Measurements from ENCODE around the gene NDUFC2.
"Not testable (repeated sequence)": the region's sequence is repeated elsewhere in the genome, so short reads cannot be mapped to it uniquely, and the experiment has no call there.

NDUFC2 gene

DNA sequence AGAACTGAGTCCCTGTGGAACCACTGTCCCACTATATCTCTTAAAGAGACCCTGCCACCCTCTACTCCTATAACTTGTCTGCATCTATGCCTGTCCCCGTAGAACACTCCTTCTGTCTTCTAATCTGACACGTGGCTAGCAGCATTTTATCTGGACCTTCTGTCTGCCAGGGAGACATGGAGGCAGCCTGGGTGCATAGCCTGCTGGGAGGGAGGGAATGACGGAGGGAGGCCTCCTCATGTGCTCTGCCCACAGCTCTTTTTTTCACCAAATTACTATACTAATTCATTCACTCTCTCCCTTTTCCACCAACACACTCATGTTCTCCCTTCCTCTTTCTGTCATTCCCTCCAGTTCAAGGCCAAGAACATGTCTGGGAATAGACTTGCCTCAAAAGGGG lies 23.6 kb downstream of the NDUFC2 start:
- DNase-seq (ENCODE audit: low read depth in 2 of 2, low spot score in 1 of 2) = no peak

DNA sequence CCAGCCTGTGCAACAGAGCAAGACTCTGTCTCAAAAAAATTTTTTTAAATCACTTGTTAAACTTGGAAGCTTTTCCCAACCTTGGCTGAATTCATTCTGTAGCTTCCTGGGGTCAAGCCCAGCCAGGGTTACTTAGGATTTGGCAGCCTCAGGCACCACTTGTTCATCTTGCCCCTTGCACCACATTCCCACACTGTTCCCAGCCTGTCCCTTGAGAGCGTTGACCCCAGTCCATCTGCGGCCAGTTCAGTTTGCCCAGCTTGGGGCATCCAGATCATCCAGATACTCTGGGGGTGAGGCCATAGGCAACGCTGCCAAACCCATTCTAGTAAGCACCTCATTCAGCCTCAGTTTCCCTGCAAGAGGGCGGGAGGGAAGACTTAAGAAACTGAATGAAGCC lies 24.7 kb downstream of the NDUFC2 start:
- no peak for DNase-seq (ENCODE audit: low read depth in 2 of 2, low spot score in 1 of 2)

DNA sequence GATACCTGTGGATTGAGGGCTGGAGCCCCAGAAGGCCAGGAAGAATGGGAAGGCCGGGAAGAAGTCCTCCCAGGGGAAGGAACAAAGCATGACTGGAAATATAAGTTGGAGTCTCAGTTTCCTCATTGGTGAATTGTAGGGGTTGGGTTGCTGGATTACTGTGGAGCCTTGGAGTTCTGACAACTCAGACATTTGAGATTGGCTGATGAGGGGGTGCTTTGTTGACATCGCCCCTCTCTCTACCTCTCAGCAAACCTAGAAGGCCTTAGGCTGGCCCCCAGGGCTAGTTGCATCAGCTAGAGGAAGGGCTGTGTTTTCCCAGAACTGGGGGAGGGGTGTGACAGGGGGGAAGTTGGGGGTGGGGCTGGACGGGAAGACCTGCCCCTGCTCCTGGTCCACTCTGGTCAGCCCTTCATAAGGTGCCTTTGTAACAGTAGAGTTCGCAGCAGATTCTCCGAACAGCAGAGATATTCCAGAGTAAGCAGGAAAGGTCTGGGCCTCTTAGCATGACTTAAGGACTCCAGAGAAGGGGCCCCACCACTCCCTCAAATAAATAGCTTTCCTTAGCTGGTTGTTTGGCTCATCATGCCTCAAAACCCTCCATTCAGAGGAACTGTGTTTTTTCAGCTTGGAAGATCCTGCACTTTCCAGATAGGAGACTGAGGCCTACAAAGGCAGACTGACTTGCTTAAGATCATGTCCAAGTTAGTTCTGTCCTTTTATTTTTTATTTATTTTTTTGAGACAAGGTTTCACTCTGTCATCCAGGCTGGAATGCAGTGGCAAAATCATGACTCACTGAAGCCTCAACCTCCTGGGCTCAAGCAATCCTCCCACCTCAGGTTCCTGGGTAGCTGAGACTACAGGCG lies 28.5 kb downstream of the NDUFC2 start:
- DNase-seq (ENCODE audit: low read depth in 2 of 2, low spot score in 1 of 2) = no peak

DNA sequence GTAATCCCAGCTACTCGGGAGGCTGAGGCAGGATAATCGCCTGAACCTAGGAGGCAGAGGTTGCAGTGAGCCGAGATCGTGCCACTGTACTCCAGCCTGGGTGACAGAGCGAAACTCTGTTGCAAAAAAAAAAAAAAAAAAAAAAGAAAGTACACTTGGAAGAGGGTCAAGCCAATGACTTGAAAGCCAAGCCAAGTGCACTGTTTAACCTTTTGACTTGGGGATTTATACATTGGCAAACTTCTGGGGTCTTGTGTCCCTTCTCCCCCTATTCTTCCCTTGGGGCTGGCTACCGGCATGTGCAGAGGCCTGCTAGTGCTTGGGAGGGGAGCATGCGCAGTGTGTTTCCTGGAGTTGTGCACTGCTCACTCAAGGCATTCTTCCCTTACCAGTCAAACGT lies 30.3 kb downstream of the NDUFC2 start:
- no peak for DNase-seq (ENCODE audit: low read depth in 2 of 2, low spot score in 1 of 2)

DNA sequence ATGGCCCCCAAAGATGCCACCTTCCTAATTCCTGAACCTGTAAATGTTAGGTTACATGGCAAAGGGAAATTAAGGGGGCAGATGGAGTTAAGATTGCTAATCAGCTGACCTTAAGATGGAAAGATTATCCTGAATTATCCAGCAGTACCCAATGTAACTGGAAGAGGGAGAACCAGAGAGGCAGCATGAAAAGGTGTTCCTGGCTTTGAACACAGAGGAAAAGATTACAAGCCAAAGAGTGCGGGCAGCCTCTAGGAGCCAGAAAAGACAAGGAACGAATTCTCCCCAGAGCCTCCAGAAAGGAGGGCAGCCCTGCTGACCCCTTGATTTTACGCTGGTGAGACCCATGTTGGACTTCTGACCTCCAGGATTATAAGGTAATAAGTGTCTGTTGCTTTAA lies 31.1 kb downstream of the NDUFC2 start:
- DNase-seq (ENCODE audit: low read depth in 2 of 2, low spot score in 1 of 2) = no peak

DNA sequence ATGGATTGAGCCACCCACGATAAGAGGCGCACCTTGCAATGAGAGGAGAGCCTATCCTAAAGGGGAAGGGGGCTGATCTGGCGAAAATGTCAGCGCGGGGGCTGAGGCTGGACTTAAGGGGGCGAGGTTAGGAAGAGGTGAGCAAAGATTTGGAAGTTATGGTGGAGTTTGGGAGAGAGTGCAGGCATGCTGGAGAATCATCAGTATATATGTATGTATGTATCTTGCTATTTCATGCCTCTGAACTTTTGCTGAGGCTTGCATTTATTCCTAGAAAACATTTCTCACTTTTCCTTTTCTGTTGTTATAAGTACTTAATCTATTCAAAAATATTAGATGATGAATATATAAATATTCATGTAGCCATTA lies 33.2 kb downstream of the NDUFC2 start:
- no peak for DNase-seq (ENCODE audit: low read depth in 2 of 2, low spot score in 1 of 2)

DNA sequence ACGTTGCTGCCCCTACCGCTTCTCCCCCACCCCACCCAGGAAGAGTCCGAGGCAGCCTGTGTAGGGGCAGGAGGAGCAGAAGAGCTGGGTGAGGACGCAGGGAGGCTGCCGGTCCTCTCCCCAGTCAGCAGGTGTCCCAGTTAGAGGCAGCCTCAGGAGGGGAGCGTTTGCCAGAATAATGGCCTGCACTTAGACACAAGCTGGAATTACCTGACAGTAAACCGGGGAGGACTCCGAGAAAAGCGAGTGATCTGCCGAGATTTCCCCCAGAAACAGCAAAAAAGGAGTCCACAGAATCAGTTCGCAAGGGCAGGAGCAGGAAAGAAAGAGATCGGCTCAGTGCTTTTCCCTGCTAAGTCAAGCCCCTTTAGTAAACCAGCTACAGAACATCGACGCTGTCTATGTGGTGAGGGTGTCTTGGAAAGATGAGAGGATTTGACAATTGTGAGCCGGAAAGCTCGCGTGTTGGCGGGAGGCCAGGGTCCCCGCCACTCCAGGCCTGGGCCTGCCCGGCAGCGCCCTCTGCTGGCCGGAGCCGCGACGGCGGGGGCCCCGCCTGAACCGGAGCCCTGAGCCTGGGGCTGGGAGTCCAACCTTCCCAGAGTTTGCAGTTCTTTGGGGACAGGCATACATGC lies 33.7 kb downstream of the NDUFC2 start:
- DNase-seq (ENCODE audit: low read depth in 2 of 2, low spot score in 1 of 2) = peak; percentile 37 to 55

DNA sequence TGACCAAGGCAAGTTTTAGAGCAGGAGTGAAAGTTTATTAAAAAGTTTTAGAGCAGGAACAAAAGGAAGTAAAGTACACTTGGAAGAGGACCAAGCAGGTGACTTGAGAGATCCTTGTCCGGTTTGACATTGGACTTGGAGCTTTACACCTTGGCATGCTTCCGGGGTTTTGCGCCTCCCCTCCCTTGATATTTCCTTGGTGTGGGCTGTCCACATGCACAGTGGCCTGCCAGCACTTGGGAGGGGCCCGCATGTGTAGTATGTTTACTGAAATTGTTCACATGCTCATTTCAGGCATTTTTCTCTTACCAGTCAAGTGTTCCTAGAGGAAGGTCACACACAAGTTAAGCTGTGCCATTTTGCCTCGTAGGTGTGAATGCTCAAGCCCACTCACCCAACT lies 35.0 kb downstream of the NDUFC2 start:
- no peak for DNase-seq (ENCODE audit: low read depth in 2 of 2, low spot score in 1 of 2)

DNA sequence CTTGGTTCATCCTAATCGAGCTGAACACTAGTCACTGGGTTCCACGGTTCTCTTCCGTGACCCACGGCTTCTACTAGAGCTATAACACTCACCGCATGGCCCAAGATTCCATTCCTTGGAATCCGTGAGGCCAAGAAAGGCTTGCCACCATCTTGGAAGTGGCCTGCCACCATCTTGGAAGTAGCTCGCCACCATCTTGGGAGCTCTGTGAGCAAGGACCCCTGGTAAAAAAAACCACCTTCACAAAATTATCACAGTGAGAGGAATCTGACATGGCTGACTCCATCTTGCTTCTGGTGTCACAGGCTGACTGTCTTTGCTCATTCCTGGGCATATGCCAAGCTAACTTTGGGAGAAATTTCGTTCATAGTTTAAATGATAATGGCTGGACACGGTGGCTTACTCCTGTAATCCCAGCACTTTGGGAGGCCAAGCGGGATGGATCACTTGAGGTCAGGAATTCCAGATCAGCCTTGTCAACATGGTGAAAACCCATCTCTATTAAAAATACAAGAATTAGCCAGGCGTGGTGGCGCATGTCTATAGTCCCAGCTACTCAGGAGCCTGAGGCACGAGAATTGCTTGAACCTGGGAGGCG lies 37.7 kb downstream of the NDUFC2 start:
- DNase-seq (ENCODE audit: low read depth in 2 of 2, low spot score in 1 of 2) = no peak

DNA sequence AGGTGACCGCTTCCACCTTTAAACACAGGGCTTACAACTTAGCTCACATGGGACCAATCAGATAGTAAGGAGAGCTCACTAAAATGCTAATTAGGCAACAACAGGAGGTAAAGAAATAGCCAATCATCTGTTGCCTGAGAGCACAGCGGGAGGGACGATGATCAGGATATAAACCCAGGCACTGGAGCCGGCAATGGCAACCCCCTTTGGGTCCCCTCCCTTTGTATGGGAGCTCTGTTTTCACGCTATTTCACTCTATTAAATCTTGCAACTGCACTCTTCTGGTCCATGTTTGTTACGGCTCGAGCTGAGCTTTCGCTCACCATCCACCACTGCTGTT lies 38.3 kb downstream of the NDUFC2 start:
- not testable (repeated sequence) for DNase-seq (ENCODE audit: low read depth in 2 of 2, low spot score in 1 of 2)

DNA sequence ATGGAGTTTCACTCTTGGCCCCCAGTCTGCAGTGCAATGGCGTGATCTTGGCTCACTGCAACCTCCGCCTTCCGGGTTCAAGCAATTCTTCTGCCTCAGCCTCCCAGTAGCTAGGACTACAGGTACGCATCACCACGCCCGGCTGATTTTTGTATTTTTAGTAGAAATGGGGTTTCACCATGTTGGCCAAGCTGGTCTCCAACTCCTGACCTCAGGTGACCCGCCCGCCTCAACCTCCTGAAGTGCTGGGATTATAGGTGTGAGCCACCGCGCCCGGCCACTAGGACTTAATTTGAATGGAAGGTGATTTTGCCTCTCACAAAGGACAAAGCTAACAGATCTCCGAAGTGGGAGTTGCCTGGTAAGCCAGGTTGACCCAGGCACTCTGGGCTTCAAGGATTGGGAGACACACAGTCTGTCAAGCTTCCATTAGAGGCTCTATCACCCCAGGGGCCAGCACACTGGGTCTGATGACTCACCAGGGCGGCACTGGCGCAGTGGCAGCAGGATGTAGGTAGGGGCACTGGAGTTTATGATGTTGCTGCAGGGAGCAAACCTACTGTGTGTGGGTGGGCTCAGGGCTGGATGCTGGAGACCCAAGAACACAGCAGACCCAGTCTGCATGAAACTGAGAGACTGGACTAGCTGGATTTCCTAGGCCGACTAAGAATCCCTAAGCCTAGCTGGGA lies 38.8 kb downstream of the NDUFC2 start:
- DNase-seq (ENCODE audit: low read depth in 2 of 2, low spot score in 1 of 2) = no peak

DNA sequence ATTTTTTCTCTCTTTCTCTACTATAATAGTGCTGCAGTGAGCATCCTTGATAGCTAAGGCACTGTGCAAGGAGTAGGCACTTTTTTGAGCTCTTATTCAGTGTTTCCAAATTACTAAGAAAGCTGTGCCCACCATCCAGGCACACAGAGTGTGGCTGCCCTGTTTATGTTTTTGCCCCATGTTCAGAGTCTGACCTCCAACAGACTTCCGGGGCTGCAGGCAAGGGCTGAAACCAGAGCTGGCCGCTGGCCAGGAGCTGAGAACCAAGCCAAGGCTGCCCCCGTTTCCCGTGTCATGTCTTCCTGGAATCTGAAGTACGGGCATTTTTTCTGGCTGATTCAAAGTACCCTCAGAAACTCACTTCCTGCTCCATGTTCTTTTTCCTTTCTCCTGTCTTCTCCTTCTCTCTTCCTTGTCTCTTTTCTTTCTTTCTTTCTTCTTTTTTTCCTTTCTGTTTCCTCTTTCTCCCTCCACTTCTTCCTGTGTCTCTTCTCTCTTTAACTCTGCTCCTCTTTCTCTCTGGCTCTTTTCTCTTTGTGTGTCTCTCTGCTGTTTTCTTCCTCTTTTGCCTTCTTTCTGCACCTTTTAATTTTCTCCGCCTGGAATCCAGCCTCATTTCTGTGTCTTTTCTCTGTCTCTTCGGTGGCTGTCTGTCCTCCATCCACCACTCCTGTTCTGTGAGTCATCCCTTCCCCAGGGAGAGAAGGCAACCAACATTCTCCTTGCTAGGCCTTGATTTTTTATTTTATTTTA lies 39.6 kb downstream of the NDUFC2 start:
- DNase-seq (ENCODE audit: low read depth in 2 of 2, low spot score in 1 of 2) = no peak

DNA sequence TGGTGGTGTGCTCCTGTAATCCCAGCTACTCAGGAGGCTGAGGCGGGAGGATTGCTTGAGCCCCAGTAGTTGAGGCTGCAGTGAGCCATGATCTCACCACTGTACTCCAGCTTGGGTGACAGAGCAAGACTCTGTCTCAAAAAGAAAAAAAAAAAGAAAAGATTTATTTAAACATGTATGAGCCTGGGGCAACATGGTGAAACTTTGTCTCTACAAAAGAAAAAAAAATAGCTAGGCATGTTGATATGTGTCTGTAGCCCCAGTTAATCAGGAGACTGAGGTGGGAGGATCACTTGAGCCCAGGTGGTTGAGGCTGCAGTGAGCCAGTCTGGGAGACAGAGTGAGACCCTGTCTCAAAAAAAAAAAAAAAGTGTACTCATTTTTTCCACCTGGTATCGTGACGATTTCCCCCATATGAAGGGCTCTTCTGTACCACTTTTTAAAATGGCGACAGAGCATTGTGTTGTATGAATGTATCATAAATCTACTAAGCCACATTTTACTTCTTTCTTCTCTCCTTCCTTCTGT lies 40.2 kb downstream of the NDUFC2 start:
- DNase-seq (ENCODE audit: low read depth in 2 of 2, low spot score in 1 of 2) = no peak

DNA sequence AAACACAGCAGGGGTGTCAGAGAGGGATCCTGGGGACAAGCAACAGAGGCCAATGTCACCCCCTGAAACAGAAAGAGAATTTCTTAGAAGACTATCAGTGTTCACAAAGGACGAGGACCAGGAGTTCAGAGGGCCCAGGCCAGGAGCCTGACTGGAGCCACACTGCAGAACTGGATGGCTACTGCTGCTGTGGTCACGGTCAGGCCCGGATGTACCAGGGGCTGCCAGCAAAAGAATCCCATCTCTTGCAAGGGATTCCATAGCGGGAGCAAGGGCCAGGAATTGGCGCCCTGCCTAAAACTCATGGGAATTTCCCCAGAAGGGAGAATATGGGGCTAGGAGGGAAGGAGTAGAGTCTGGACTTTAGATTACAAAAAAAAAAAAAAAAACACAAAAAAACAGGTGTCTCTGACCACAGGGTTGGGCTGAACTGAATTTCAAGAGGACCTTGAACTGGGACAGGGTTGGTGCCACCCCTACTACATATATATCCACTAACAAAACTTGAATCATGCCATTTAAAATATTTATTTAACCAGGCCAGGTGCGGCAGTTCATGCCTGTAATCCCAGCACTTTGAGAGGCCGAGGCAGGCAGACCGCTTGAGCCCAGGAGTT lies 40.9 kb downstream of the NDUFC2 start:
- no peak for DNase-seq (ENCODE audit: low read depth in 2 of 2, low spot score in 1 of 2)

DNA sequence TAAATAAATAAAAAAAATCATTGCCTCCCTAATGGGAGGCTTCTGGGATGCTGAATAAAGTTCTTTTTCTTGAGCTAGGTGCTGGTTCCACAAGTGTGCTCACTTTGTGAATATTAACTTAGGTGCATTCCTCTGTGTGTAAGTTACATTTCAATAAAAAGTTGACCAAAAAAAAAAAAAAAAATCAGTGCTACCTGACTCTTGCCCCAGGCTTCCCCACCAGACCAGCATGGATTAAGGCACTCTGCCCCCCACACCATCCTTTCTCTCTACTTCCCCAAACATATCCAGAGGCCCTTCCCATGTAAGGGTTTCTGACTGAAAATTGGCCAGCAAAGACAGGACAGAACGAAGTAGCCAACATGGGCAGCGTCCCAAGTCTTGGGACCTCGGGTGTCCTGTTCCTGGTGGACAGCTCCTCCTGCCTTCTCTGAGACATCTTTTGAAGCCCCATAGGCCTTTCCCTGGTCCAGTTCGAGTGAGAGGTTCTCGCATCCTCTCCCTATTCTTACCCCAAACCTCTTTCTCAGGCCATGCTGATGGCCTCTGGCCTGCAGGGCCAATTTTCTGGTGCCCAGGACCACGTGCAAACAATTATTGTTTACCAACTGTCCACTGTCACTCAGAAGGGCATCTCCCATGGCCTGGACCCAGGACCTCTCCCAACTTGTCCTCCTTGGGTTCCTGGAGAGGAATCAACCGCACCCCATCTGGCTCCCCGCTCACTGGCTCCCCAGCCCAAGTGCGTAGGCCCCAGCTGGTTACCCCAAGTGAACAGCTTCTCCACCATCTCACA lies 41.6 kb downstream of the NDUFC2 start:
- no peak for DNase-seq (ENCODE audit: low read depth in 2 of 2, low spot score in 1 of 2)

DNA sequence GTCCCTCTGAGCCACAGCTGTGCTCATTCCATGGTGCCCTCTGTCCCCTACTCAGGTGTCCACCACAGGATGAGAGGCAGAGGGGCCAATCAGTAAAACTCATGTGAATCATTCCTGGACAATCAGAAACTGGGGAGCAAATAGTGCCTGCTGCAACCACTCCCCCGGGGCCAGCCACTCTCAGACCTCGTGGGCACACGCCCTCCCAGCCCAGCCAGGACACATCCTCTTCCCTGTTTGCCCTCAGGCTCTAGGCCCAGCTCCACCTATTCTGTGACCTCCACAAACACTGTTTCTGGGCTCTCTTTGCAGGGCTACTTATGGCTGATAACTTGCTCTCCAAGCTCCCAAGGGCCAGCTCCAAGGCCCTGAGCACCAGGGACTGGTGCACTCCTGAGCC lies 42.6 kb downstream of the NDUFC2 start:
- DNase-seq (ENCODE audit: low read depth in 2 of 2, low spot score in 1 of 2) = no peak

DNA sequence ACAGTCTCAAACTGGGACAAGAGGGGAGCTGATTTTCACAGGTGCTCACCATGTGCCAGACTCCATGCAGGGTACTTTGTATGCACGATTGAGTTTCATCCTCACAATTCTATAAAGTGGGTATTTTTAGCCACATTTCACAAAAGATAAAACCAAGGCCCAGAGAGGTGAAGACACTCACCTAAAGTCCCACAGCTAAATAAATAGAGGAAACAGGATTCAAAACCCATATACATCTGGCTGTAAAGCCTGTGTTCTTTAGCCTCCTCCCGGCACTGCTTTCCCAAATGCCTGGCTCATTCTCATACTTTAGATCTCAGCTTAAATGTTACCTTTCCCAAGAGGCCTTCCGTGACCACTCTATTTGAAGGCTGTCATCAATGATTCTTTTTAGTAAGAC lies 43.3 kb downstream of the NDUFC2 start:
- DNase-seq (ENCODE audit: low read depth in 2 of 2, low spot score in 1 of 2) = no peak

DNA sequence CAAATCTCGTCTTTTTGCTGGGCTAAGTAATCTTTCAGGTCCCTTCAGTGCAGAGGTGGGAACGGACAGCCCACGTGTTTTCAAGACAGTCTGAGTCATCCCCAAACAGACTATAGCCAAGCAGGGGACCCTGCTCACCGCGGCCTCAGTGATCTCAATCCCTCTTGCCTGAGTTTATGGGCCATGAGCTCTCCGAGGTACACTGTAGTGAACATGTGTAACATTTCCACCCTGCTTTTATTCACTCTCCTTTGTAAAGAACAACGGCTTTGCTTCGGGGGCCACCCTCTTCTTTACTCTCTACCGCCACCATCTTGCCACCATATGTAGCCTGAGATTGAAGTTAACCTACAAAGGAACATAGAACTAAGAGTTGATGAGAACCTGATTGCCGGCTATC lies 45.0 kb downstream of the NDUFC2 start:
- no peak for DNase-seq (ENCODE audit: low read depth in 2 of 2, low spot score in 1 of 2)

DNA sequence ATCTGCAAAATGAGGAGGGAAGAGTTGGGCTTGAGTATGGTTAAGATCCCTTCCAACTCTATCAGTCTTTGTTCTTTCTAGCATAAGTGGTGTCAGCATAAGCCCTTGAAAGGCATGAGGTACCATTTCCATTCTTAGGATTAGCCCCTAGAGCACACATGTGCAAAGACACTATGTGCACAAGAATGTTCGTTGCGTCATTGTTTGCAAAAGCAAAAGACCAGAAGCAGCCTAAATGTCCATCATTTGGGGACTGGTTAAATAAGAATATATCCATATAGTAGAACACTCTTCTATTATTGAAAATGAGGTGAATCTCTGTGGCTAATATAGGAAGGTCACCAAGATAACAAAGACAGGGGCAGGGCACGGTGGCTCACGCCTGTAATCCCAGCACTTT lies 46.6 kb downstream of the NDUFC2 start:
- DNase-seq (ENCODE audit: low read depth in 2 of 2, low spot score in 1 of 2) = no peak

DNA sequence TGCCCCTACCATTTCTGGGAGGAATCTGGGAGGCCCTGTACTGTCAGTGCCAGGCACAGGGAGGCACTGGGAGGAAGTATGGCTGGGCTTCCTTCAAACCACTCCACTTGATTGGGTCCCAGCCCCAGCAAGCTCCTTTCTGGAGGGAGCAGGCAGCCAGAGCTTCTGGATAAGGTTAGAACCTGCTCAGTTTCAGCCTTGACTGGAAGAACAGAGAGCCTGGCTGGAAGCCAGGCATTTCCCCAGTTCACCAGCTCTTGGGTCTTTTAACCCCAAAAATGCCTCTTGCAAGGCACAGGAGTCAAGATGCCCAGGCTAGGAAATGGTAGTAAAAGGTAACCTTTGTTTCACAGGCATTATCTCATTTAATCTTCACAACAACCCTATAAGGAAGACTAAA lies 47.6 kb downstream of the NDUFC2 start:
- DNase-seq (ENCODE audit: low read depth in 2 of 2, low spot score in 1 of 2) = no peak
